Upper lobe of right lung (tissue), 1 donor: ENCODE results near the gene PACRG. TPM values are rescaled to one million over a fixed set of nuclear protein-coding genes. Genes with fewer than 3 reads are reported as not detected.
A peak's percentile ranks its signal among the peaks of the same experiment; 100 is the strongest.

ENCODE experiments used
- ATAC-seq: fragments of 200-7000 bp; cut with Tn5 transposase; one replicate; pipeline ENCODE4 v1.9.1; 2020; ENCODE audit warnings: mild to moderate bottlenecking, moderate library complexity
- DNase-seq: peaks from one replicate; pipeline ENCODE4 v3.0.0-alpha.2; 2020
- H3K27ac ChIP-seq: fragments of 200-600 bp; one replicate; pipeline ENCODE4 v1.8.0; 2022
- H3K27me3 ChIP-seq: fragments of 200-600 bp; one replicate; pipeline ENCODE4 v1.8.0; 2022; ENCODE audit warnings: mild to moderate bottlenecking
- H3K36me3 ChIP-seq: fragments of 200-600 bp; one replicate; pipeline ENCODE4 v1.8.0; 2022
- H3K4me1 ChIP-seq: fragments of 200-600 bp; one replicate; pipeline ENCODE4 v1.8.0; 2022
- H3K4me3 ChIP-seq: fragments of 200-600 bp; one replicate; pipeline ENCODE4 v1.8.0; 2022; ENCODE audit warnings: mild to moderate bottlenecking
- H3K9me3 ChIP-seq: fragments of 200-600 bp; one replicate; pipeline ENCODE4 v1.8.0; 2022
- CTCF ChIP-seq: fragments of 200-600 bp; IDR thresholded peaks from one replicate; pipeline ENCODE4 v1.8.0; 2022; ENCODE audit warnings: antibody characterized with exemption
- intact Hi-C: fragments of 100-400 bp; cut with DNase I; formaldehyde crosslinking; loops from one replicate; pipeline ENCODE4 v1.11.0; 2022
- total RNA-seq: library from RNA; stranded (reverse); fragmentation: NEBNext Ultra II Directional; extraction: Animal tissue kit (Norgen Biotek cat#: 25700); gene quantifications from one replicate; pipeline ENCODE4 v1.2.1, GENCODE V29; 2021
- donor health status: DM: no; HTN: yes; CAD: no; lungs with severe emphysema.

The PACRG gene
- total RNA-seq, 1 donor from 2014 or later, result 1.5 TPM

GRCh38 chr6:163232015-163232523 lies 504.3 kb downstream of the PACRG start:
- intact Hi-C loops, result no loop called here
- no peak for TF ChIP-seq CTCF
- DNase-seq, result no peak
- Histone ChIP-seq H3K9me3 (no peaks in the 10 kb centered on the region), H3K4me3 (peak overlapping the region; percentile 3), H3K27me3 (no peaks in the 10 kb centered on the region), H3K36me3 (no peaks in the 10 kb centered on the region), H3K4me1 (no peaks in the 10 kb centered on the region), H3K27ac (peak overlapping the region; percentile 11)
- ATAC-seq, result peak; percentile 86

GRCh38 chr6:163232649-163233048 lies 504.9 kb downstream of the PACRG start:
- ATAC-seq (peak; percentile 51), DNase-seq (no peak)
- Histone ChIP-seq H3K4me1 (no peaks in the 10 kb centered on the region), H3K9me3 (no peaks in the 10 kb centered on the region), H3K27ac (peak overlapping the region; percentile 11), H3K36me3 (no peaks in the 10 kb centered on the region), H3K27me3 (no peaks in the 10 kb centered on the region), H3K4me3 (peak overlapping the region; percentile 3)
- TF ChIP-seq CTCF, result no peak
- intact Hi-C loops, result no loop called here

- Histone ChIP-seq H3K27me3 (no peaks in the 10 kb centered on the region), H3K36me3 (no peaks in the 10 kb centered on the region), H3K4me1 (no peaks in the 10 kb centered on the region), H3K9me3 (no peaks in the 10 kb centered on the region), H3K4me3 (no peak overlapping the region), H3K27ac (no peak overlapping the region)
- no peak for TF ChIP-seq CTCF
- DNase-seq (no peak), ATAC-seq (no peak)
- intact Hi-C loops, result no loop called here
Observed at GRCh38 chr6:163237110-163237509, 509.3 kb downstream of the PACRG start.

- Histone ChIP-seq H3K4me1 (no peaks in the 10 kb centered on the region), H3K27ac (no peak overlapping the region), H3K4me3 (no peak overlapping the region), H3K36me3 (no peaks in the 10 kb centered on the region), H3K9me3 (no peaks in the 10 kb centered on the region), H3K27me3 (no peaks in the 10 kb centered on the region)
- DNase-seq (no peak), ATAC-seq (peak; percentile 31)
- no peak for TF ChIP-seq CTCF
- intact Hi-C loops, result no loop called here
Observed at GRCh38 chr6:163239572-163240340, 512.0 kb downstream of the PACRG start.

GRCh38 chr6:163240556-163240955 lies 512.8 kb downstream of the PACRG start:
- Histone ChIP-seq H3K27ac (no peak overlapping the region), H3K4me1 (no peaks in the 10 kb centered on the region), H3K9me3 (no peaks in the 10 kb centered on the region), H3K36me3 (no peaks in the 10 kb centered on the region), H3K27me3 (no peaks in the 10 kb centered on the region), H3K4me3 (no peak overlapping the region)
- no peak for ATAC-seq
- DNase-seq, result no peak
- no peak for TF ChIP-seq CTCF
- intact Hi-C loops, result no loop called here
